Peyer's patch (tissue), 4 donors: ENCODE measurements around the gene SCRN2. TPM values are rescaled to one million over a fixed set of nuclear protein-coding genes. Genes with fewer than 3 reads are reported as not detected.

Source experiments
- DNase-seq, 3 donors: peaks; one replicate each; pipeline ENCODE4 v3.0.0-alpha.2; 2017 to 2019
- H3K27ac ChIP-seq, 4 donors: fragments of 200-600 bp; sonication (generic); one replicate each; pipeline ENCODE4 v1.5.1; 2016 to 2019
- H3K27me3 ChIP-seq, 2 donors: fragments of 200-600 bp; sonication (generic); one replicate each; pipeline ENCODE4 v1.5.1; 2019
- H3K36me3 ChIP-seq, 3 donors: fragments of 200-600 bp; sonication (generic); one replicate each; pipeline ENCODE4 v1.5.1; 2016 to 2019
- H3K4me1 ChIP-seq, 4 donors: fragments of 200-600 bp; sonication (generic); one replicate each; pipeline ENCODE4 v1.5.1; 2016 to 2019
- H3K4me3 ChIP-seq, 4 donors: fragments of 200-600 bp; sonication (generic); 1 replicate in 3 of 4; 2 replicates in 1 of 4; pipeline ENCODE4 v1.5.1; 2016 to 2019; ENCODE audit warnings: mild to moderate bottlenecking in 1 of 4
- H3K9me3 ChIP-seq, 4 donors: fragments of 200-600 bp; sonication (generic); one replicate each; pipeline ENCODE4 v1.5.1; 2016 to 2019; ENCODE audit warnings: mild to moderate bottlenecking in 1 of 4
- POLR2A ChIP-seq, 2 donors: fragments of 450-650 bp; IDR thresholded peaks; one replicate each; pipeline ENCODE4 v1.5.1; 2017; ENCODE audit warnings: antibody characterized with exemption in 2 of 2, mild to moderate bottlenecking in 2 of 2, moderate library complexity in 2 of 2
- total RNA-seq, 4 donors: library from RNA; depleted of rRNA; stranded (reverse); fragments of >200 nt; gene quantifications; one replicate each; pipeline ENCODE4 v1.1.0, GENCODE V29; 2016
- TF ChIP-seq, protein P1 (sequence below), 6 experiments: fragments of 450-650 bp in 4 of 6; fragments of 200-600 bp in 2 of 6; sonication (generic) in 1 of 6; IDR thresholded peaks; one replicate each; pipeline ENCODE4 v1.5.1; 2017 to 2019; ENCODE audit warnings: antibody characterized with exemption in 6 of 6, mild to moderate bottlenecking in 3 of 6, moderate library complexity in 1 of 6

Gene SCRN2
- total RNA-seq, 4 donors from 2014 or later, result 56.2 to 126 (median 86.9) TPM

DNA sequence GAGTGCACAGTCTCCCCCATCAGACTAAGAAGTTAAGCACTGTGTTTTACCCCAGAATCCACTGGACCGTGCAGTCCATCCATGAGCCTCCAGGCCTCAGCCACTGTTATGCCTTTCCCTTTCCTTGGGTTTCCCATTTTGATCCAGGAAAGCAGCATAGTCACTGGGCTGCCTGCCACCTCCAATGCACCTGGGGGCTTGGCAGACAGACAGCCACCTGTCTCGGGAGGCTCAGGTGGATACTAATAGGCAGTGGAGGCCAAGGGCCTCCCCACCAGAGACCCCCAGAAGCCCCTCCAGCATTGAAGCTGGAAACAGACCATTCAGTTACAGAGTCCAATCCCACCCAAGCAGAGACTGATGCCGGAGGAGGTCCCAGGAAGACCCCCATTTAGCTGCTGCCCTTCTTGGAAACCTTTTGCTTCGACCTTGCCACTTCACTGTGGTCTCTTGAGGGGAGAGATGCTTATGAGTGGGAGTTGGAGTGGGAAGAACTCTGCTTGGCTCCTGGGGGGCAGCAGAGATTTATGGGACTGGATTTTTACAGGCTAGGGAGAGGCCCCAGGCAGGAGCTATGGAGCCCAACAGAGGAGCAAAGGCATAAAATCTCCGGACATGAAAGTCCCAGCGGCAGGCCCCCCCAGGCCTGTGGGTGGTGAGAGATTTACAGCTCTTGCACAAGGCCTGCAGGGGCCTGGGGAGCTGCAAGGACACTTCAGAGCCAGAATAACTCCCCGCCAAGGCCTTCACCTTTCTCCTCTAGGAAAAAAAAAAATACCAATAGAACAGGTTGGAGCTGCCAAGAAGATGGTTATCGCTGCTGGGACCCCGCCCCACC lies 42.7 kb upstream of the SCRN2 start:
- Histone ChIP-seq H3K27me3 (no peaks in the 10 kb centered on the region), H3K4me1 (peaks cover 0 to 53% (median 8%) of the 10 kb centered on the region in 4 donors), H3K4me3 (no peak overlapping the region), H3K27ac (peak overlapping the region in 3 of 4 donors; percentile 45 to 98 (median 93)), H3K9me3 (no peaks in the 10 kb centered on the region), H3K36me3 (no peaks in the 10 kb centered on the region)
- TF ChIP-seq, protein P1, sequence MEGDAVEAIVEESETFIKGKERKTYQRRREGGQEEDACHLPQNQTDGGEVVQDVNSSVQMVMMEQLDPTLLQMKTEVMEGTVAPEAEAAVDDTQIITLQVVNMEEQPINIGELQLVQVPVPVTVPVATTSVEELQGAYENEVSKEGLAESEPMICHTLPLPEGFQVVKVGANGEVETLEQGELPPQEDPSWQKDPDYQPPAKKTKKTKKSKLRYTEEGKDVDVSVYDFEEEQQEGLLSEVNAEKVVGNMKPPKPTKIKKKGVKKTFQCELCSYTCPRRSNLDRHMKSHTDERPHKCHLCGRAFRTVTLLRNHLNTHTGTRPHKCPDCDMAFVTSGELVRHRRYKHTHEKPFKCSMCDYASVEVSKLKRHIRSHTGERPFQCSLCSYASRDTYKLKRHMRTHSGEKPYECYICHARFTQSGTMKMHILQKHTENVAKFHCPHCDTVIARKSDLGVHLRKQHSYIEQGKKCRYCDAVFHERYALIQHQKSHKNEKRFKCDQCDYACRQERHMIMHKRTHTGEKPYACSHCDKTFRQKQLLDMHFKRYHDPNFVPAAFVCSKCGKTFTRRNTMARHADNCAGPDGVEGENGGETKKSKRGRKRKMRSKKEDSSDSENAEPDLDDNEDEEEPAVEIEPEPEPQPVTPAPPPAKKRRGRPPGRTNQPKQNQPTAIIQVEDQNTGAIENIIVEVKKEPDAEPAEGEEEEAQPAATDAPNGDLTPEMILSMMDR (IDR thresholded peaks at IDR 0.05), result no peak
- TF ChIP-seq POLR2A (IDR thresholded peaks at IDR 0.05), result no peak
- peak in 2 of 3 donors; percentile 80 to 82 for DNase-seq

- TF ChIP-seq, protein P1 (IDR thresholded peaks at IDR 0.05), result no peak
- peak in 1 of 2 donors; percentile 26 for TF ChIP-seq POLR2A (IDR thresholded peaks at IDR 0.05)
- Histone ChIP-seq H3K4me3 (no peak overlapping the region), H3K36me3 (no peaks in the 10 kb centered on the region), H3K4me1 (peaks cover 0 to 53% (median 8%) of the 10 kb centered on the region in 4 donors), H3K9me3 (no peaks in the 10 kb centered on the region), H3K27ac (peak overlapping the region in 3 of 4 donors; percentile 45 to 98 (median 93)), H3K27me3 (no peaks in the 10 kb centered on the region)
- DNase-seq, result peak in 2 of 3 donors; percentile 62 to 68
Measured at GRCh38 chr17:47882695-47883588, 41.9 kb upstream of the SCRN2 start.

DNA sequence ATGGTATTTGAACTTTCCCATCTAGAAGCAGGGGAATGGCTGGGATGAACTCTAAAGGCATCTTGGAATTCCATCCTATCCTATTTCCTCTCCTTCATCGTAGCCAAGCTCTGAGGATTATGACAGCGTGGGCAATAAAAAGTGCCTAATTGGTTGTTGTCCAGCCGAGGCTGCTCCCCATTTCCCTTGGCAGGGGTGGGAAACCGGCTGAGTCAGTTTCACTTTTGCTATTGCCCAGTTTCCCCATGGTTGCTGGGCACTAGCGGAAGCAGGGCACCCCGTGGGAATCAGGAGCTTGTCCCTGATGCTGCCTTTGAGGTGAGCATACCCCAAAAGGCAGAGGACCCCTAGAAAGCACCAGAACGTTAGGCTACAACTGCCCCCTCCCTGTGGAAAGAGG lies 41.2 kb upstream of the SCRN2 start:
- TF ChIP-seq, protein P1 (IDR thresholded peaks at IDR 0.05), result no peak
- peak in 1 of 2 donors; percentile 36 for TF ChIP-seq POLR2A (IDR thresholded peaks at IDR 0.05)
- peak in 2 of 3 donors; percentile 71 to 79 for DNase-seq
- Histone ChIP-seq H3K4me3 (no peak overlapping the region), H3K27ac (peak overlapping the region in 3 of 4 donors; percentile 45 to 98 (median 93)), H3K27me3 (no peaks in the 10 kb centered on the region), H3K4me1 (peaks cover 0 to 53% (median 8%) of the 10 kb centered on the region in 4 donors), H3K36me3 (no peaks in the 10 kb centered on the region), H3K9me3 (no peaks in the 10 kb centered on the region)

GRCh38 chr17:47879776-47880454 lies 38.8 kb upstream of the SCRN2 start:
- Histone ChIP-seq H3K4me1 (peaks cover 0 to 37% (median 8%) of the 10 kb centered on the region in 4 donors), H3K9me3 (no peaks in the 10 kb centered on the region), H3K27me3 (no peaks in the 10 kb centered on the region), H3K27ac (no peak overlapping the region), H3K4me3 (no peak overlapping the region), H3K36me3 (no peaks in the 10 kb centered on the region)
- DNase-seq, result peak in 1 of 3 donors; percentile 2
- TF ChIP-seq POLR2A (IDR thresholded peaks at IDR 0.05), result no peak
- TF ChIP-seq, protein P1 (IDR thresholded peaks at IDR 0.05), result no peak

DNA sequence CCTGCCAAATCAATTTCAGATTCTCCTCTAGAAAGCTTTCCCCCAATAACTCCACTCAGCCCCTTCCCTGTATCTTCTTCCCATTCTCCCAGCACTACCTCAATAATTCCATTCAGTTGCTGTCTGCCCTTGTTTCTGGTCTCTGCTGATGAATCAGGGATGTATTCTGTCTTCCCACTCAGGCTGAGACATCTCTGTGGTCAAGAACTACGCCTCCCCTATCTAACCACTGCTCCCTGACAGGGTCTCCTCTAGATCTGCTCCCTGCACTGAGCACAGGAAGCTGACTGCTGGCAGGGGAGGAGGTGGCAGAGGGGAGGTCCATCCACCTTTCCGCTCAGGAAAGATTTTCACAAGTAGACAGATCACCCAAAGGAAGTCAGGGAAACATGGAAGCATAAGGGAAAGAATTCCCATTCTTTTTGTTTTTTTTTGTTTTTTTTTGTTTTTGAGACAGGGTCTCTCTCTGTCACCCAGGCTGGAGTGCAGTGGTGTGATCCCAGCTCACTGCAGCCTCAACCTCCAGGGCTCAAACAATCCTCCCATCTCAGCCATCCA lies 38.0 kb upstream of the SCRN2 start:
- Histone ChIP-seq H3K27me3 (no peaks in the 10 kb centered on the region), H3K36me3 (no peaks in the 10 kb centered on the region), H3K4me1 (peaks cover 0 to 31% (median 8%) of the 10 kb centered on the region in 4 donors), H3K4me3 (no peak overlapping the region), H3K27ac (no peak overlapping the region), H3K9me3 (no peaks in the 10 kb centered on the region)
- DNase-seq, result peak in 1 of 3 donors; percentile 15
- no peak for TF ChIP-seq POLR2A (IDR thresholded peaks at IDR 0.05)
- TF ChIP-seq, protein P1 (IDR thresholded peaks at IDR 0.05), result no peak
